ENCODE measurements around the gene CERS4.
A peak's percentile ranks its signal among the peaks of the same experiment; 100 is the strongest.

Gene CERS4

DNA sequence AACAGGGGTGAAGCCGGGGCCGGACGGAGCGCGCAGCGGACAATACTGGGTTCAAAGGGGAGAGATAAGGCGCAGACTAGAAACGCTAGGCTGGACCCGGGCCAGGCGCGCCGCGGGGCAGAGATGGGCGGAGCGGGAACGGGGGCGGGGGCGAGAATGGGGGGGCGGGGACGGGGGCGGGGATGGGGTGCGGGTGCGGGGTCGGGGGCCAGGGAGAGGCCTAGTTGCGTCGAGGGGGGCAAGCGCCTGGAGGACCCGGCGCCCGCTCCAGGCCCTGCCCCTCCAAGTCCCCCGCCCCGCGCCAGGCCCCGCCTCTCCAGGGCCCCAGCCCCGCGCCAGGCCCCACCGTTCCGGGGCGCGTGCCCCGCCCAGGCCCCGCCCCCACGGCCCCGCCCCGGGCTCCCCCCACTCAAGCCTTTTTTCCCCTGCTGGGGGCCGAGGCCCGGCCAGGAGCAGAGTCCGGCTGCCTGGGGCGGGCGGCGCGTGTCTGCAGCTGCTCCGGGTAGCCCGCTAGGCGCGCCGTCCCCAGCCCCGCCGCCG, at the start of gene CERS4:
CERS4 (plus strand) TSS at position 449 of the 540 bp plus-strand sequence. CDS start 41,707 bp downstream, outside the sequence.
- peak; percentile 95 for DNase-seq (ENCODE audit: extremely low spot score)
- TF ChIP-seq, protein P1, sequence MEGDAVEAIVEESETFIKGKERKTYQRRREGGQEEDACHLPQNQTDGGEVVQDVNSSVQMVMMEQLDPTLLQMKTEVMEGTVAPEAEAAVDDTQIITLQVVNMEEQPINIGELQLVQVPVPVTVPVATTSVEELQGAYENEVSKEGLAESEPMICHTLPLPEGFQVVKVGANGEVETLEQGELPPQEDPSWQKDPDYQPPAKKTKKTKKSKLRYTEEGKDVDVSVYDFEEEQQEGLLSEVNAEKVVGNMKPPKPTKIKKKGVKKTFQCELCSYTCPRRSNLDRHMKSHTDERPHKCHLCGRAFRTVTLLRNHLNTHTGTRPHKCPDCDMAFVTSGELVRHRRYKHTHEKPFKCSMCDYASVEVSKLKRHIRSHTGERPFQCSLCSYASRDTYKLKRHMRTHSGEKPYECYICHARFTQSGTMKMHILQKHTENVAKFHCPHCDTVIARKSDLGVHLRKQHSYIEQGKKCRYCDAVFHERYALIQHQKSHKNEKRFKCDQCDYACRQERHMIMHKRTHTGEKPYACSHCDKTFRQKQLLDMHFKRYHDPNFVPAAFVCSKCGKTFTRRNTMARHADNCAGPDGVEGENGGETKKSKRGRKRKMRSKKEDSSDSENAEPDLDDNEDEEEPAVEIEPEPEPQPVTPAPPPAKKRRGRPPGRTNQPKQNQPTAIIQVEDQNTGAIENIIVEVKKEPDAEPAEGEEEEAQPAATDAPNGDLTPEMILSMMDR (IDR thresholded peaks at IDR 0.05; ENCODE audit: control extremely low read depth, extremely low read depth, low read depth, missing control alignments): no peak
- CTCF ChIA-PET: interaction anchor here (1.0 to 1.1 kb wide), 2 partner anchors 35 to 50 kb away, joined by 3 to 4 read pairs; no protein-coding TSS in a partner anchor
- POLR2A ChIA-PET: interaction anchor here (0.9 kb wide), 1 partner anchor 12 kb away, joined by 3 read pairs; no protein-coding TSS in a partner anchor

DNA sequence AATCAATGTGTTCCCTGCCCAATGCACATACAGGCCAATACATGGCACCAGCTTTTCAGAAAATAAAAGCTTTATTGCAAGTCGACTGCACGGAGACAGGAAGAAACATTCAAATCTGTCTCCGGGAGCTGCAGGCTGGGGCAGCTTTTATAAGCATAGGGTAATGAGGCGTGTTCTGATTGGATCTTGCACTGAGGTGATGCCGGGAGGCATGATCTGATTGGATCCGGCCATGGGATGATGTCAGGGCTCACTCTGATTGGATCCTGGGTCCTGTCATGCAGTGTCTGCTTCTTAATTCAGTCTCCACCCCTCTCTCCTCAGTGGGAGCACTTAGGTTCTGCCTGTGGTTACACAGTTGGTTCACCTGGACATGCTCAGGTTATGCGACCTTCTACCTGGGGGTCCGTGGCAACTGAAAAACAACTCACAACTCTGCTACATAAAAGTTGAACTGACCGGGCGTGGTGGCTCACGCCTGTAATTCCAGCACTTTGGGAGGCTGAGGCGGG, 48.0 kb upstream of the CERS4 start:
- TF ChIP-seq, protein P1 (IDR thresholded peaks at IDR 0.05; ENCODE audit: control extremely low read depth, extremely low read depth, low read depth, missing control alignments): no peak
- POLR2A ChIA-PET: no interaction called here
- DNase-seq (ENCODE audit: extremely low spot score): peak; percentile 29
- CTCF ChIA-PET: interaction anchor here (1.0 to 1.2 kb wide), 2 partner anchors 14 to 90 kb away, joined by 3 to 6 read pairs; no protein-coding TSS in a partner anchor

- ChIA-PET CTCF (interaction anchor here (1.2 to 1.6 kb wide), 2 partner anchors 11 to 90 kb away, joined by 3 to 4 read pairs; no protein-coding TSS in a partner anchor), POLR2A (no interaction called here)
- TF ChIP-seq, protein P1 (IDR thresholded peaks at IDR 0.05; ENCODE audit: control extremely low read depth, extremely low read depth, low read depth, missing control alignments): no peak
- DNase-seq (ENCODE audit: extremely low spot score): no peak
Observed at GRCh38 chr19:8163759-8164158, 45.4 kb upstream of the CERS4 start.

DNA sequence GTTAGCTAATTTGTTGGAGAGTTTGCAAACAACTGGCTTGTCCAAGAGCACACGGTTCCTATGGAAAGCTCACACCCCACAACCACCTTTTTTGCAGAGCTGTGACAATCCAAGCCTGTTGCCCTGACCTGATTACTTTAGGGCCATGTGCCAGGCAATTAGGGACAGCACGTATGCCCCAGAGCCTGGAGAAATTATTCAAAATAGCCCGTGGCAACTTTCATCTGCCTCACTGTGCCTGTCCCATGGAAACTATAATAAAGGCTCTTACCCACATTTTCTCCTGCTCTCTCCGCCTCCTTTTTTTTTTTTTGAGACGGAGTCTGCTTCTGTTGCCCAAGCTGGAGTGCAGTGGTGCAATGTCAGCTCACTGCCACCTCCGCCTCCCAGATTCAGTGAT, 41.2 kb upstream of the CERS4 start:
- ChIA-PET CTCF (no interaction called here), POLR2A (no interaction called here)
- no peak for DNase-seq (ENCODE audit: extremely low spot score)
- TF ChIP-seq, protein P1 (IDR thresholded peaks at IDR 0.05; ENCODE audit: control extremely low read depth, extremely low read depth, low read depth, missing control alignments): no peak

DNA sequence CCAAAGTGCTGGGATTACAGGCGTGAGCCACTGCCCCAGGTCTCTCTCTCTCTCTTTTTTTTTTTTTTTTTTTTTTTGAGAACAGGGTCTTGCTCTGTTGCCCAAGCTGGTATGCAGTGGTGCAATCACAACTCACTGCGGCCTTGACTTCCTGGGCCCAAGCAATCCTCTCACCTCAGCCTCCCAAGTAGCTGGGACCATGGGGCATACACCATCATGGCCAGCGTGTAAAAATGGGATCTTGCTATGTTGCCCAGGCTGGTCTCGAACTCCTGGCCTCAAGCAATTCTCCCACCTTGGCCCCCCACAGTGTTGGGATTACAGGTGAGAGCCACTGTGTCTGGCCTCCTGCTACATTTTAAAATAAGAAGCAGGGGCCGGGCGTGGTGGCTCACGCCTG, 40.6 kb upstream of the CERS4 start:
- TF ChIP-seq, protein P1 (IDR thresholded peaks at IDR 0.05; ENCODE audit: control extremely low read depth, extremely low read depth, low read depth, missing control alignments): no peak
- ChIA-PET CTCF (no interaction called here), POLR2A (no interaction called here)
- no peak for DNase-seq (ENCODE audit: extremely low spot score)

DNA sequence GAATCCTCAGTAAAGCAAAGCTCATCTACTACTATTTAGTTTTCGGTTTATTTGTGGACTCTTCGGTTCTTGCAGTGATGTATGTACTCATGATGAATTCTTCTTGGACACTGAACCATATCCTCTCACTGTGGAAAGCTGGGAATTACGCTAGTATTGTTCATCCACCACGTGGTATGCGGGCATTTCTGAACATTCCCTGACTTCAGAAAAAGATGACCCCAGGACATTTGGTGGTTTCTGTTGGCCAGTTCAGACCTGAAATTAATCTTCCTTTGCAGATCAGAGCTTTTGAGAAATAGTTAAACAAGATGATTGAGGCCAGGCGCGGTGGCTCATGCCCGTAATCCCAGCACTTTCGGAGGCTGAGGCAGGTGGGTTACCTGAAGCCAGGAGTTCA, 34.5 kb upstream of the CERS4 start:
- POLR2A ChIA-PET: no interaction called here
- CTCF ChIA-PET: interaction anchor here (1.0 to 1.5 kb wide), 2 partner anchors 14 to 16 kb away, joined by 3 to 8 read pairs; no protein-coding TSS in a partner anchor
- TF ChIP-seq, protein P1 (IDR thresholded peaks at IDR 0.05; ENCODE audit: control extremely low read depth, extremely low read depth, low read depth, missing control alignments): no peak
- no peak for DNase-seq (ENCODE audit: extremely low spot score)
